ENCODE results near the gene LRRC4C.
A peak's percentile ranks its signal among the peaks of the same experiment; 100 is the strongest.

LRRC4C gene

GRCh38 chr11:41414771-41415440 is 44.5 kb downstream of the LRRC4C start:
- DNase-seq, result peak; percentile 12

GRCh38 chr11:41413843-41414242 is 45.6 kb downstream of the LRRC4C start:
- no peak for DNase-seq

DNA sequence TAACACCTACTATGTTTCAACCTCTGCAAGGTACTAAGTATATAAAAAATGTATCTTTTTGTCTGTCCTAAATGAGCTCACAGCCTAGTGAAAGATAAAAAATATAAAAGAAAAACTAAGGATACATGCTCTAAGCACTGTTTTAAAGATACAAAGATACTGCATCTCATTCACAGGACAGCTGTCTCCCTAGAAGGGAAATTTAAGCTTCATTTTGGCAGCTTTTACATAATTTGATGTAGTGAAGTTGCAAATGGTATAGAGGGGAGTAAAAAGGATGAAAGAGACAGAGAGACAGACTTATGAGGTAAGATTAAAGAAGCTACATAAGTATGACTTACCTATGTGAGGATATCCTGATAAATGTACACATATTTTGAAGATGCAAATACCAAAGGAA is 53.6 kb downstream of the LRRC4C start:
- DNase-seq, result no peak

DNA sequence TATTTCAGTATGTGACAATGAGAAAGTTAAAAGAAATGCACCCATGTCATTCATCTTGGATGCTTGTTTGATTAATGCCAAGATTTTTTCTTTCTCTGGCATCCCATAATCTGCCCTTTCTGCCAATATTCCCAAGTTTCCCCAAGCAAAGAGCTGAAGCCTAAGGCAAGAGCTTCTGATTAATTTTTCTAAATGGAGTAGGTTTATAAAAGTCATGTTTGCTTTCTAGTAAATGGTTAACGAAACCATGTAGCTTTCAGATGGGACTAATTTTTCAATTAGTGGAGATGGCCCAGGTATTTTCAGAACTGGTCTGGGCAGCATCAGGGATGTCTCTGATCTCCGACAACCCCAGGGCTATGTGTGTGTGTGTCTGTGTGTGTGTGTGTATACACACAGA is 55.3 kb downstream of the LRRC4C start:
- no peak for DNase-seq

DNA sequence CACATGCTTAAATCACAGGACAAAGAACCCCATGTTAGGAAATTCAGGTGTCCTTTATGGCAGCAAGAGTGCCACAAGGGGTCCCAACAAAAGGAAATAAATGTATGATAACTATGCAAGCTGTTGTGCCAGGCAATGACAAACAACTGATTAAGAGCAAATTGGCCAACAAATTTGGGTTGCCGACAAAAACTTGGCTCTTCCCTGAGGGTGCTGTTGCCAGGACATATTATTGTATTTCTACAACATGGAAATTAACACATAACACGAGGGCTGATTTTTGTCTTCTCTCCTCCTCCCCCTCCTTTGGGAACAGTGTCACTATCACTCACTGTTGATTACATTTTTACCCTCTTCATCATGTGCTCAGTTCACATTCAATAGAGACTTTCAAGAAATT is 56.0 kb downstream of the LRRC4C start:
- no peak for DNase-seq

- peak; percentile 40 for DNase-seq
These were observed 58.6 kb downstream of the LRRC4C start for GRCh38 chr11:41400819-41401382.

DNA sequence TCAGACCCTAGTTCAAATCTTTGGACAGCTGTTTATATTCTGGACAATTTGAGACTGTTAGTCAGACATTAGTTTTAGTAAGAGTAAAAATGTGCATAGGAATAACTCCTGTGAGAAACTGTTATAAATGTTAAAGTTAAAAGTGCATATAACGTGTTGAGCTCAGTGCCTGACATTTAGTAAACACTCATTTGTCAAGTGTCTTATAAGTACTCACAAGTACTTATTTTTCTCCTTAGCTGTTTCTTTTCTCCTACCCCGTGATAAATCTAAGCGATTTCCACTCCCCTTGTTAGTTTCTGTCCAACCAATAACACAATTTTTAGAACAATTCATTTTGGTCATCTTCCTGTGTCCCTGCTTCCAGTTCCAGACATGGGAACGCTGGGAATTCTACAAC is 59.3 kb downstream of the LRRC4C start:
- DNase-seq, result no peak

- no peak for DNase-seq
These were observed 60.1 kb downstream of the LRRC4C start for GRCh38 chr11:41399323-41399722.

GRCh38 chr11:41398175-41398574 is 61.3 kb downstream of the LRRC4C start:
- DNase-seq, result no peak

DNA sequence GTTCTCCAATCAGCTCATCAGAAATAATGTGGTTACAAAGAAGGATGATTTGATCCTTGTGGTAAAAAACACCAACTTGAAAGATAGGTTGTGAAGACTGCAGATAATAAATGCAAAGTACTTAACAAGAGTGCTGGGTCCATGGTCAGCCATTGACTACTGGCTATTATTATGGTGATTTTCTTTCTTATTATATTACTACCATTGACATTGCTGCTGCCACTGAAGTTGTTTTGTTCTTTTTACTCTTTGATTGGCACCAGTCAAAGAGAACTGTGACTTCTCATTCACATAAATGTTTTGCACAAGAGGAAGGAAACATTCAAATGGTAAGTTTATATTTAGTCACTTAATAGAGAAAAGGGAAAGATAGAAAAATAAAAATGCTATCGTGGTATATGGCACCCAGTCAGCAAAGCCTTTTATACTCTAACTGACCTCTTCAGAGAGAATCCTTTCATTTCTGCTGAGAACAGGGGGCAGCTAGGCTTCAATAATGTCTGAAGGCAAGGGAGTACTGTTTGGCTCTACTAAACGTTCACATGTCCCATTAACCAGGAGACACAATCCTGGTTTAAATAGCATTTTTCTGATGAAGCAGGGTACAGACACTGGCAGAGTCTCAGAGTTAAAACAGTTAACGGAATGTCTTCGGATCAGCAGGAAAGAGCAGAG is 64.8 kb downstream of the LRRC4C start:
- no peak for DNase-seq

GRCh38 chr11:41392596-41392995 is 66.9 kb downstream of the LRRC4C start:
- DNase-seq, result no peak

DNA sequence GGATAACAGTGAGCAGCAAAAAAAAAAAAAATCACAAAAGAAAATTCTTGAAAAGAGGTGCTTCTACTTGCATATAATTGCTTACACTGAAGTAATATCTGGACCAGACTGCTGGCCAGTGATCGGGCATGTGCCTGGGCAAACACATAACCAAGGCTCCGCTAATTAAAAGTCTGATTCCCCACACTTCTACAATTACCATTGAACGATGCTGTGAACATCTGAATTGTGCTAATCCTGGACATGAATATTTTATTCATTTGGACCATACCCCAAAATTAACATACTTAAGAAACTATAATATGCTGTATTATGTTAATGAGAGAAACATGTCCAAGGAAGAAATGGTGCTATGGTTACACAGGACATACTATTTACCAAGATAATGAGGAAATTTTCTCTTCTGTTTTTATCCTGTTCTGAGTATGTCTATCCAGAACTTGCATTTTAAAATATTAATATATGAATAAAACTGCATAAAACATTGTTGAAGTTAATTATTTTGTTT is 69.8 kb downstream of the LRRC4C start:
- no peak for DNase-seq

GRCh38 chr11:41384329-41384728 is 75.1 kb downstream of the LRRC4C start:
- DNase-seq, result no peak

- DNase-seq, result no peak
These were observed 75.7 kb downstream of the LRRC4C start for GRCh38 chr11:41383768-41384167.

- no peak for DNase-seq
These were observed 76.5 kb downstream of the LRRC4C start for GRCh38 chr11:41382927-41383326.

- DNase-seq, result no peak
These were observed 80.4 kb downstream of the LRRC4C start for GRCh38 chr11:41379084-41379483.

DNA sequence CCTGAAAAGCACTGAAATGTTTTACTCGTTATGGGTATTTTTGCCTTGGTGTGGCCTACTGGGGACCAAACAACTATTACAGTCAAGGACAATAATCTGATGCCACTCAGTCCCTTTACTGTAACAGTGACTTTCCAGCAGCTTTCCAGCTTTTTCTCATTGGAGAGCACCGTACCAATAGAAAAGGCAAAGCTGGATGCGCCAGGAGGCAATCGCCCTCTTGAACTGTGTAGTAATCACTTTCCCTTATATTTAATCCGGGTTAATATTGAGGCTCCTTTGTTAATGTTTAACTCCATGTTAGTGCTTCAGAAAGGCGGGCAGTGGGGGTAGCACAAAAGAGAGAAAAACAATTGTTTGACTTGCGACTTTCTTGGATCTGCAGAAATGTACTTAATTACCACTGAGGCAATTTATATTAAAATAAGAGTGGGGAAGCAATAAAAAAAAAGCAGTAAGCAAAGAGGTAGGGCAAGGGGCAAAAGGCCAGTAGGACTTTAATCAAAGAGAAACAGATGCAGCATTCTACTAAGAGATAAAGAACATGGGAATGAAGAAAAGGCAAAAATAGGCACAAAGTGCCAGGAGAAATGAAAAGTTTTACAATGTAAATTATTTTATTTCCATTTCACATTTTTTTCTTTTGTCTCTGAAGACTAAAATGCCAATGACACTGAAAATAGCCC is 81.6 kb downstream of the LRRC4C start:
- DNase-seq, result no peak

GRCh38 chr11:41351825-41352224 is 107.6 kb downstream of the LRRC4C start:
- DNase-seq, result no peak

GRCh38 chr11:41346042-41346441 is 113.4 kb downstream of the LRRC4C start:
- DNase-seq, result no peak

- DNase-seq, result no peak
These were observed 125.2 kb downstream of the LRRC4C start for GRCh38 chr11:41334007-41334933.

DNA sequence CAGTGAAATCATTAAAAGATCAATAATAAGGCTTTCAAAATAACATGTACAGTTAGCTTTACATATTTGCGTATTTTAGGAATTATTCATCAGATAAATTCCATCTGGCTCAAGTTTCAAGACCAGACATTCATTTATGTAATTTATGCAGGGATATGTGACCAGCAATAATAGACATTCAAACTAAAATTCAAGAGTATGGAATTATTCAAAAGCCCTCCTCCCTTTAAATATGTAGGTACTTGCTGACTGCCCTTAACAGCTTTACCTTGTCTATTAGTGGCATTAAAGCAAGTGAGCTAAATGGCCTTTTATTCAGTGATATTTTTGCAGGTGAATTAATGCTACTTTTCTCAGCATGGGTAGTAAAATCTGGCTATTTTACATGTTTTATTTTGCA is 126.1 kb downstream of the LRRC4C start:
- no peak for DNase-seq

DNA sequence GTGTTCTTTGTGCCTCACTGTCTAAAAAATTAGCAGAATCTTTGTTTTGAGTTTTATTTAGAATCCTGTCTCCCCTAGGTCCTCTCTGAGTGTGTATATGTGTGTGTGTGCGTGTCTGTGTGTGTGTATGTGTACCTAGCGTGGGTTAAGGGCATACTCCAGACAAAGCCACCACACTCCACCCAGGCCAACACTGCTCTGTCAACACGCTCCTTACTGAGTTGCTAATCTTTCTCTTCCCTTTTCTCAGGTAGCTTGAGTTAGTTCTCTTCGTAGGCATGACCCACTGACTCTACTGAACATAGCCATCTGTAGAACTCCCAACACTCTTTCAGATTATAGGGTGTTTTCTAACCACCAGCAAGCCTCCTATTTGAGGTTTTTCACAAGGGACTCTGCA is 131.1 kb downstream of the LRRC4C start:
- DNase-seq, result no peak

DNA sequence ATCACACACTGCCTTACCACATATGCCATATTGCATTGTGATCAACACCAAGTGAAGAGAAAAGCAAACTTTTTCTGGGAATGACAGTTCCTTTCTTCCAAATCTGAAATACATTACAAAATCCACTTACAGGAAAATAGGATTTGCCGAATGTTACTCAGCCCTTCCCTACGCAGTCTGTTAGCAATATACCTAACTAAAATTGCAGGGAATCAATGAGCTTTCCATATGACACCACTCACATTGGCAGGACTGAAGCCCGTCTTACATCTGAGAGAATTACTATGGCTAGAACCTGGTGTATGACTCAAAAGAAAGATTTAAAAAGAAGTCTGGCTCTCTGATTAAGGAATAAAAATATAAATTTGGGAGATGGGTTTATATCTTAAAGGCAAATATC is 136.0 kb downstream of the LRRC4C start:
- no peak for DNase-seq

All from NCI-H1436 (cell line).